ENCODE data around the gene MIEF1. TPM values are rescaled to one million over a fixed set of nuclear protein-coding genes. Genes with fewer than 3 reads are reported as not detected.

Gene MIEF1
- total RNA-seq, 1 experiment from 2014 or later, result 49.4 TPM

DNA sequence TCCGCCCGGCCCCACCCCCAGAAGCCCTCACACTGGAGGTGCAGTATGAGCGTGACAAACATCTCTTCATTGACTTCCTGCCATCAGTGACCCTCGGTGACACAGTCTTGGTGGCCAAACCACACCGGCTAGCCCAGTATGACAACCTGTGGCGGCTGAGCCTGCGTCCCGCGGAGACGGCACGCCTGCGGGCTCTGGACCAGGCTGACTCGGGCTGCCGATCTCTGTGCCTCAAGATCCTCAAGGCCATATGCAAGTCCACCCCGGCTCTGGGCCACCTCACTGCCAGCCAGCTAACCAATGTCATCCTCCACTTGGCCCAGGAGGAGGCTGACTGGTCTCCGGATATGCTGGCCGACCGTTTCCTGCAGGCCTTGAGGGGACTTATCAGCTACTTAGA lies 11.7 kb downstream of the MIEF1 start:
- H3K27me3 ChIP-seq (replicated peaks; ENCODE audit: control insufficient read depth, insufficient read depth, low read length), result no peaks in the 10 kb centered on the region
- Mint-ChIP-seq H3K36me3 (ENCODE audit: insufficient read depth, unreplicated experiment) (peaks cover 80% of the 10 kb centered on the region), H3K9me3 (ENCODE audit: unreplicated experiment) (no peaks in the 10 kb centered on the region), H3K4me1 (ENCODE audit: low read depth, unreplicated experiment) (peaks cover 27% of the 10 kb centered on the region), H3K27me3 (ENCODE audit: insufficient read depth, unreplicated experiment) (no peaks in the 10 kb centered on the region), H3K4me3 (ENCODE audit: unreplicated experiment) (no peak overlapping the region), H3K27ac (ENCODE audit: unreplicated experiment) (no peak overlapping the region)
- intact Hi-C loops (cut with micrococcal nuclease; ENCODE audit: unreplicated experiment), result loop anchor here (1.0 kb wide), 1 partner anchor 51 kb away; no protein-coding TSS in a partner anchor
- no TSS peak for BruUV-seq (replicated peaks)
- CTCF ChIA-PET, result interaction anchor here (1.0 to 1.5 kb wide), 6 partner anchors 11 to 114 kb away, joined by 4 to 11 read pairs (median 5); partner anchors contain the start of genes MIEF1 and TAB1
- no peak for DNase-seq
- H3K4me3 ChIP-seq (ENCODE audit: low read depth, low read length), result no peak overlapping the region
- POLR2A ChIA-PET, result interaction anchor here (1.0 kb wide), 1 partner anchor 51 kb away, joined by 3 read pairs; no protein-coding TSS in a partner anchor
- TF ChIP-seq, protein P1, sequence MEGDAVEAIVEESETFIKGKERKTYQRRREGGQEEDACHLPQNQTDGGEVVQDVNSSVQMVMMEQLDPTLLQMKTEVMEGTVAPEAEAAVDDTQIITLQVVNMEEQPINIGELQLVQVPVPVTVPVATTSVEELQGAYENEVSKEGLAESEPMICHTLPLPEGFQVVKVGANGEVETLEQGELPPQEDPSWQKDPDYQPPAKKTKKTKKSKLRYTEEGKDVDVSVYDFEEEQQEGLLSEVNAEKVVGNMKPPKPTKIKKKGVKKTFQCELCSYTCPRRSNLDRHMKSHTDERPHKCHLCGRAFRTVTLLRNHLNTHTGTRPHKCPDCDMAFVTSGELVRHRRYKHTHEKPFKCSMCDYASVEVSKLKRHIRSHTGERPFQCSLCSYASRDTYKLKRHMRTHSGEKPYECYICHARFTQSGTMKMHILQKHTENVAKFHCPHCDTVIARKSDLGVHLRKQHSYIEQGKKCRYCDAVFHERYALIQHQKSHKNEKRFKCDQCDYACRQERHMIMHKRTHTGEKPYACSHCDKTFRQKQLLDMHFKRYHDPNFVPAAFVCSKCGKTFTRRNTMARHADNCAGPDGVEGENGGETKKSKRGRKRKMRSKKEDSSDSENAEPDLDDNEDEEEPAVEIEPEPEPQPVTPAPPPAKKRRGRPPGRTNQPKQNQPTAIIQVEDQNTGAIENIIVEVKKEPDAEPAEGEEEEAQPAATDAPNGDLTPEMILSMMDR (IDR thresholded peaks at IDR 0.05; ENCODE audit: insufficient read depth in 1 of 2, low read depth in 1 of 2, low read length in 1 of 2, severe bottlenecking in 1 of 2, unreplicated experiment in 1 of 2), result no peak
- no peaks in the 10 kb centered on the region for H3K9me3 ChIP-seq
- H3K36me3 ChIP-seq (ENCODE audit: control insufficient read depth, insufficient read depth, low read length), result peaks cover 11% of the 10 kb centered on the region
- H3K4me1 ChIP-seq, result peaks cover 13% of the 10 kb centered on the region; the same call in 1 of the 2 replicates

DNA sequence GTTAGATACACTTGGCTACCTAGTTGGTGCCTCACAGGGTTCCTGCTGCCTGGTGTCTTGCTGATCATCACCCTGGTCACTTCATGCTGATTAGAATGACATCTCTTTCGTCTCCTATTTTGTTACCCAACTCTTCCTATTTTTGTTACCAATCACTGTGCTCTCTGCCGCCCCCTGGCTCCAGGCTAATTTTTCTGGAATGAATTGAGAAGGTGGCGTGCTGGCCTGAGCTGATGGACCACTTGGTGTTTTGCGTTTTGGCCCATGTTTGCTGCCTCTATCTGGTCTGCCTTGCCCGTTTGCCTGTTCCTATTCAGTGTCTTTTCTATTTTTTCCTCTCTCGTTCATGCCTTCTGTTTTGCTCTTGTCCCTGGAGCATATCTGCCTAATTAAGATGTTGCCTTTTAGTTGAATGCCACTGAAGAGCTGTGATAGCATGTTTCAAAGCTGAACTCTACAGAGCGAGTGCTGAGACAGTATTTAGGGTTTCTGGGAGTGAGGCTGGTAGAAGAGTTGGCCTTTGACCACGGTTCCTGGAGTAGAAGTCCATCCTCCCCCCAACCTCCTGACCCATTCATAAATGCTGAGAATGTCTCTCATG lies 12.4 kb downstream of the MIEF1 start:
- Mint-ChIP-seq H3K36me3 (ENCODE audit: insufficient read depth, unreplicated experiment) (peaks cover 78% of the 10 kb centered on the region), H3K27ac (ENCODE audit: unreplicated experiment) (no peak overlapping the region), H3K4me3 (ENCODE audit: unreplicated experiment) (no peak overlapping the region), H3K4me1 (ENCODE audit: low read depth, unreplicated experiment) (peaks cover 28% of the 10 kb centered on the region), H3K9me3 (ENCODE audit: unreplicated experiment) (no peaks in the 10 kb centered on the region), H3K27me3 (ENCODE audit: insufficient read depth, unreplicated experiment) (no peaks in the 10 kb centered on the region)
- intact Hi-C loops (cut with micrococcal nuclease; ENCODE audit: unreplicated experiment), result loop anchor here (1.0 kb wide), 1 partner anchor 52 kb away; no protein-coding TSS in a partner anchor
- Histone ChIP-seq H3K4me1 (peaks cover 13% of the 10 kb centered on the region; the same call in 1 of the 2 replicates), H3K9me3 (no peaks in the 10 kb centered on the region), H3K4me3 (ENCODE audit: low read depth, low read length) (no peak overlapping the region), H3K36me3 (ENCODE audit: control insufficient read depth, insufficient read depth, low read length) (peaks cover 11% of the 10 kb centered on the region), H3K27me3 (replicated peaks; ENCODE audit: control insufficient read depth, insufficient read depth, low read length) (no peaks in the 10 kb centered on the region)
- POLR2A ChIA-PET, result interaction anchor here (0.6 to 1.0 kb wide), 3 partner anchors 11 to 52 kb away, joined by 3 read pairs; no protein-coding TSS in a partner anchor
- no TSS peak for BruUV-seq (replicated peaks)
- TF ChIP-seq, protein P1 (IDR thresholded peaks at IDR 0.05; ENCODE audit: insufficient read depth in 1 of 2, low read depth in 1 of 2, low read length in 1 of 2, severe bottlenecking in 1 of 2, unreplicated experiment in 1 of 2), result peak; percentile 67 to 72
- CTCF ChIA-PET, result interaction anchor here (0.7 to 1.5 kb wide), 8 partner anchors 10 to 171 kb away, joined by 3 to 11 read pairs (median 4); partner anchors contain the start of genes MIEF1 and TAB1
- DNase-seq, result peak in 1 of 2 experiments; percentile 80

DNA sequence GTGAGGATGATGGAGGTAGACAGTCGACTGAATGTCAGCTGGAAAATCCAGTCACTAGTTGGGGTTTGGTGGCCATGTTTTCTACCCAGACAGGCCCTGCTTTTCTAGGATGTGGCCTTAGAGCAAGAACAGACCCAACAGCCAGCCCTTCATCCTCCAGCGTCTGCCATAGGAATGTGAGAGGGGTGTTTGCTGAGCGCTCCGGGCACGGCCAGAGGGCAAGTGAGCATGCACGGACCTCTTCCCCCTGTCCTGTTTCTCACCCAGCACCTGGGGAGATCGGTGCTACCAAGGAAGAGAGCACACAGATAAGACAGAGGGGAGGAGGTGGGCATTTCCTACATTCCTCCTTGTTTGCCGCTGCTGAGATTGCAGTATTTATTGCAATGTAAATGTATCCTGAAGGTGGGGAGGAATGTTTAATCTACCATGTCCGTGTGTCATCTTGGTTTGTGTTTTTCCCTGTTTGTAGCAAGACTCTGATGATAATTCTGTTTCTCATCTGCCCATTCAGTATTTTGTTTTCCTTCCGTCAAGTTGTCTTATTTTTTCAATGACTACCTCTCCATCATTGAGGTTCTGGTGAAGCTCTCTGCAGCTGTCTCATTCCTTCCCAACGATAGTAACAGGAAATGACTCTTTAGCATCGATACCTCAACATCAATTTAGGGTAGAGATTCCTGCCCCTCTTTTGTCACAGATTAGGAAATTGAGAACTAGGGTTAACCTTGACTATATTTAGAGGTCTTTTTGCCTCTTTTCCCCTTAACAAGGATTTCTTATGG lies 13.4 kb downstream of the MIEF1 start:
- H3K4me1 ChIP-seq, result peaks cover 13% of the 10 kb centered on the region; the same call in 1 of the 2 replicates
- TF ChIP-seq, protein P1 (IDR thresholded peaks at IDR 0.05; ENCODE audit: insufficient read depth in 1 of 2, low read depth in 1 of 2, low read length in 1 of 2, severe bottlenecking in 1 of 2, unreplicated experiment in 1 of 2), result no peak
- CTCF ChIA-PET, result interaction anchor here (1.2 to 1.4 kb wide), 3 partner anchors 22 to 99 kb away, joined by 3 to 5 read pairs (median 5); no protein-coding TSS in a partner anchor
- intact Hi-C loops (cut with micrococcal nuclease; ENCODE audit: unreplicated experiment), result no loop called here
- no peak for DNase-seq
- Mint-ChIP-seq H3K9me3 (ENCODE audit: unreplicated experiment) (no peaks in the 10 kb centered on the region), H3K27me3 (ENCODE audit: insufficient read depth, unreplicated experiment) (no peaks in the 10 kb centered on the region), H3K36me3 (ENCODE audit: insufficient read depth, unreplicated experiment) (peaks cover 83% of the 10 kb centered on the region), H3K27ac (ENCODE audit: unreplicated experiment) (no peak overlapping the region), H3K4me1 (ENCODE audit: low read depth, unreplicated experiment) (peaks cover 28% of the 10 kb centered on the region), H3K4me3 (ENCODE audit: unreplicated experiment) (no peak overlapping the region)
- POLR2A ChIA-PET, result interaction anchor here (0.6 kb wide), 2 partner anchors 14 to 15 kb away, joined by 3 read pairs; partner anchors contain the start of gene MIEF1
- no peaks in the 10 kb centered on the region for H3K27me3 ChIP-seq (replicated peaks; ENCODE audit: control insufficient read depth, insufficient read depth, low read length)
- no TSS peak for BruUV-seq (replicated peaks)
- peaks cover 11% of the 10 kb centered on the region for H3K36me3 ChIP-seq (ENCODE audit: control insufficient read depth, insufficient read depth, low read length)
- no peak overlapping the region for H3K4me3 ChIP-seq (ENCODE audit: low read depth, low read length)
- no peaks in the 10 kb centered on the region for H3K9me3 ChIP-seq

All from Caco-2 (cell line).